ENCODE data around the gene CYP27B1.

DNA sequence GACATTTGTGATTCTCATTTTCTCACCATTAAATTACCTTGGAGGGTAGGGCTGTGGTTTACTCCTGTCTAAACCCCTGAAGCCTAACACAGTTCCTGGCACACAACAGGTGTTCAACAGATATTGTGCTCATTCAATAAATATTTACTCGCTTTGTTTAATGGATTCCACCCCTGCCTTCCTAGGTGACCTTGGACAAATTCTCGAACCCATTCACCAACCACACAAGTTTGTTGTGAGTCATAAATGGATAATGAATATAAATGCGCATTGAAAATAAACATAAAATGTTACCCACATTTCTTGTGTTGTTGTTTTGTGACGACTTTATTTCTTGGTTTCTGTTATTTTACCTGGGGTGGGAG, 15.3 kb upstream of the CYP27B1 start:
- TF ChIP-seq, protein P1, sequence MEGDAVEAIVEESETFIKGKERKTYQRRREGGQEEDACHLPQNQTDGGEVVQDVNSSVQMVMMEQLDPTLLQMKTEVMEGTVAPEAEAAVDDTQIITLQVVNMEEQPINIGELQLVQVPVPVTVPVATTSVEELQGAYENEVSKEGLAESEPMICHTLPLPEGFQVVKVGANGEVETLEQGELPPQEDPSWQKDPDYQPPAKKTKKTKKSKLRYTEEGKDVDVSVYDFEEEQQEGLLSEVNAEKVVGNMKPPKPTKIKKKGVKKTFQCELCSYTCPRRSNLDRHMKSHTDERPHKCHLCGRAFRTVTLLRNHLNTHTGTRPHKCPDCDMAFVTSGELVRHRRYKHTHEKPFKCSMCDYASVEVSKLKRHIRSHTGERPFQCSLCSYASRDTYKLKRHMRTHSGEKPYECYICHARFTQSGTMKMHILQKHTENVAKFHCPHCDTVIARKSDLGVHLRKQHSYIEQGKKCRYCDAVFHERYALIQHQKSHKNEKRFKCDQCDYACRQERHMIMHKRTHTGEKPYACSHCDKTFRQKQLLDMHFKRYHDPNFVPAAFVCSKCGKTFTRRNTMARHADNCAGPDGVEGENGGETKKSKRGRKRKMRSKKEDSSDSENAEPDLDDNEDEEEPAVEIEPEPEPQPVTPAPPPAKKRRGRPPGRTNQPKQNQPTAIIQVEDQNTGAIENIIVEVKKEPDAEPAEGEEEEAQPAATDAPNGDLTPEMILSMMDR (IDR thresholded peaks at IDR 0.05 in 4 of 5, conservative IDR thresholded peaks at IDR 0.05 in 1 of 5), result no peak
- TF ChIP-seq POLR2A (IDR thresholded peaks at IDR 0.05), result no peak

Measured in gastrocnemius medialis (tissue), 4 donors.